Stimulated activated CD8-positive, alpha-beta memory T cell treated with anti-CD3 and anti-CD28 coated beads, Interleukin-12 subunit alpha, Interleukin-12 subunit beta, amount 100 ng/mL, for 1 hour (primary cell): ENCODE results near the gene NOXA1.

Experiments
- DNase-seq: peaks from one replicate; pipeline ENCODE4 v3.0.0-alpha.2; 2020; ENCODE audit warnings: low read depth

NOXA1 gene

DNA sequence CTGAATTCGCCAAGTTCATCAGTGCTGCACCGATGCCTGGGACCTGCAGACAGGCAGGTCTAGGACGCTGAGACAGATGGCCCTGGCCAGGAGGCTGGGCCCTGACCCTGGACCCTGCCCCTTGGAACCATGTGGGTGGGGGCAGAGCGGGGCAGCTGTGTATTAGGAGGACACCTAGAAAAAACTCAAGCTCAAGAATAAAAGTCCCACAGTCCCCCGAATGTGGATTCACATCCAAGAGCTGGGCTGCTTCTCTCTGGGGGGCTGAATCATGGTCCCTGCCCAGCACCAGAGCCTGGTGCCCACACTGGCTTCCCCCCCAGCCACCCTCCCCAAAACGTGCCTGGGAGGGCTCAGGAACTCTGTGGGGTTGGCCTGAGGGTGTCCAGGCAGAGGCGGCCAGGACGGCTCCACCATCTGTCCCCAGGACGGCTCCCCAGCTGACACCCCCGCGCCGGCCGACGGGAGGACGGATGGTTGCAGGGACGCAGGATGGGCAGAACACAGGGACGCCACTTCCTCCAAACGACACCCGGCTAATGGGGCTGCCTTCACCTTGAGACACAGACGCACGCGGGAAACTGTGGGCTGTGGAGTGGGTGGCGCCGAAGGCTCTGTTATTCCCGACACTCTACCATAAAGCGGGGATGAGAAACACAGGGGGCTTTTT, 35.2 kb upstream of the NOXA1 start:
- no peak for DNase-seq

GRCh38 chr9:137388589-137389427, 34.4 kb upstream of the NOXA1 start:
- DNase-seq: no peak

- no peak for DNase-seq
Measured at GRCh38 chr9:137389428-137389746, 33.8 kb upstream of the NOXA1 start.

DNA sequence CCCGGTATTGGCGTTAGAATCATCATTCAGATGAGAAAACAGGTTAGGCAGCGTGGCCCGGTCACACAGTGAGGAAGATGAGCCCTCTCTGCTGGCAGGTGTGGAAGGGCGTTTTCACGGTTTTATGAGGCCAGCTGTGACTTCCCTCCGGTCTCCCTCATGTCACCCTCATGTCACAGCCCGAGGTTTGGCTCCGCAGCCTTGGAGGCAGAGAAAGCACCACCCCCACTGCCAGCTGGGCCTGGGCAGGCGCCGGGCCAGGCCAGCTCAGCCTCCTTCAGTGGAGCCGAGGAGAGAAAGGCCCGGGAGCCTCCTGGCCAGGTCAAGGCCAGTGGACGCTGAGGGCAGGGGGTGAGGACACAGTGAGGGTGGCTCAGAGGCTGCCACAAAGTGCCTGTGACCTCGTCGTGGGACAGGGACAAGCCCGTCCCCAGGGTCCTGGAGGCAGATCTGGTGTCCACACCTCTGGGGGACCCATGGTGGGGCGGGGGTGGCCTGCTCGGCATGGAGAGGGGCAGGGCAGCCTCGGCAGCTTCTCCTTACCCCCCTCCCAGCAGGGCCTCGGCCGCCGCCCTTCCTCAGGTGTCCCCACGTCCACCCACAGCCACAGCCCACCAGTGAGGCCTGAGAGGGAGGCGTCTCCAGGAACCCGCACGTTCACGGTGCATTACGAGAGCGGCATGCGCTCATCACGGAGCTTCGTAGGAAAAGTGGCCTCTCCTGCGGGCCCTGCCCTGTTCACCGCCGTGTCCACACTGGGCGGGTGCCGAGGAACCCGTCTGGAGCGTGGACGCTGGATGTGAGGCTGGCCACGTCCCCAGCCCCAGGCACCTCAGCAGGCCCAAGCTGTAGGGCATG, 32.4 kb upstream of the NOXA1 start:
- no peak for DNase-seq

DNA sequence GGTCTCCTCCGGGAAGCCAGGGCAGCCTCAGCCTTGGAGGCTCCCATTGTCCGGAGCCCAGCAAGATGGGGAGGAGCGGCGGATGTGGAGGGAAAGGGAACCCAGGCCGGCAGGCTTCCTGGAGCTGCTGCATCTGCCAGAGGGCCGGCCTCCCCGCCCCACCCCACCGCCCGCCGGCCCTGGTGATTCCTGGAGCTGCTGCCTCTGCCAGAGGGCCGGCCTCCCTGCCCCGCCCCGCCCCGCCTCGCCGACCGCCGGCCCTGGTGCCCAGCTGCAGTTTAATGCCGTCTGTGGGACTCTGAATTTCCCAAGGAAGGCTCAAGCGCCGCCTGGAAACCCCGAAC, 31.8 kb upstream of the NOXA1 start:
- no peak for DNase-seq

DNA sequence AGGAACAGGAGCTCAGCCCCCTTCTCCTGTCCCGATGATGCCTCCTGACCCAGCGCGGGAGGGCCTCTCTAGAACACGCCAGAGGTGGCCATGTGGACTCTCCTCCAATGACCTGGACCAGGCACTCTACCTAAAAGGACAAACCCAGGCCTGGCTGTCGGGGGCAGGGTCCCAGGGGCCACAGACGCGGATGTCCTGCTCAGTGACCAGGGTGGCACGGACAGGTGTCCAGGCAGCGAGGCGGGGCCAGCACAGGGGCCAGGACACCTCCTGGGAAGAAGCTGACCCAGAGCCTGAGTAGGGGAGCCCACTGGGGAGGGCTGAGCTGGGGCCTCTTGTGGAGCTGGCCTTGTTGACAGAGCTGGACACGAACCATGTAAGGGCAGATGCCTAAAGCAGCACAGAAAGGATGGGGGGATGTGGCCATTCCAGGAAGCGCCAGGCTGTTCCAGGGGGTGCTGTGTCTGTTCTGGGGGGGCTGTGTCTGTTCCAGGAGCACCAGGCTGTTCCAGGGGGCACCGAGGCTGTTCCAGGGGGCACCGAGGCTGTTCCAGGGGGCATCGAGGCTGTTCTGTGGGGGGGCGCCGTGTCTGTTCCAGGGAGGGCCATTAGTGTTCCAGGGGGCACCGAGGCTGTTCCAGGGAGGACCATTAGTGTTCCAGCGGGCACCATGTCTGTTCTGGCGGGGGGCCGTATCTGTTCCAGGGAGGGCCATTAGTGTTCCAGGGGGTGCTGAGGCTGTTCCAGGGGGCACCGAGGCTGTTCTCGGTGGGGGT, 30.8 kb upstream of the NOXA1 start:
- no peak for DNase-seq

DNA sequence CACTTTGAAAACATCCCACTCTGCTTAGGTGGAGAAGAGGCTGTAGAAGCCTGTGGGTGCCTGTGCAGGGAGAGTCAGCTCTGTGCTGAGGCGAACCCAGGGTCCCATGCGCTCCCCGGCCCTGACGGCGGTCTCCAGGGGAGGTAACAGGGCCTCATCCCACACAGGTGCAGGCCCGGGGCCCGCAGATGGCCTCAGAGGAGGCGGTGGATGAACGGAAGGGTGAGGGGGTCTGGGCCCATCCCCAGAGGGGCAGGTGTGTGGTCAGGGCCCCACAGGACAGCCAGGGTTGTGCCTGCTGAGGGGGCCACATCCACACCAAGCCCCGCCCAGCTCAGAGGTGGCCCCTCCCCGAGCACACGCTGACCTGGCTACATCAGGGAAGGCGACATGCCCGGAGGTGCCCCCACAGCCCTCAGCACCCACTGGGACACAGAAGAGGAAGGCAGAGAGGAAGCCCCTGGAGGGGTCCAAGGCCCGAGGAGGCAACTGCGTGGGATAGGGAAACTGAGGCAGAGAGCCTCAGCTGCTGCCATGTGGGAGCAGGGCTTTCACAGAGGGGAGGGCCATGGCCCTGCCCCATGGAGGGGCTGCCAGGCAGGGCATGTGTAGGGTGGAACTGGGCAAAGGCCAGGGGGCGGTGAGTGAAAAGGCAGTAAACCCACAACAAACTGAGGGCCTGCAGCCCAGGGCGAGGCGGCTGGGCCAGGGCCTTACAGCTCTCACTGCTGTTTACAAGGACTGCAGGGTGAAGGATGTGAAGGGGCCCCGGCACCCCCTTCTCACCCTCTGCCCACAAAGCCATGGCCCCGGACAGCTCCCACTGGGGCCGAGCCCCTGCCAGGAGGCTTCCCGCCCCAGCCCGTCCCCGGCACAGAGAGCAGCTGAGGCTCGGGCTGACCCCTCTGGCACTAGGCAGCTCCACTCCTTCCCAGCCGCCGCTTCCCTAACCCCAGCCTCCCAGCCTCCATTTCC, 29.7 kb upstream of the NOXA1 start:
- DNase-seq: no peak

DNA sequence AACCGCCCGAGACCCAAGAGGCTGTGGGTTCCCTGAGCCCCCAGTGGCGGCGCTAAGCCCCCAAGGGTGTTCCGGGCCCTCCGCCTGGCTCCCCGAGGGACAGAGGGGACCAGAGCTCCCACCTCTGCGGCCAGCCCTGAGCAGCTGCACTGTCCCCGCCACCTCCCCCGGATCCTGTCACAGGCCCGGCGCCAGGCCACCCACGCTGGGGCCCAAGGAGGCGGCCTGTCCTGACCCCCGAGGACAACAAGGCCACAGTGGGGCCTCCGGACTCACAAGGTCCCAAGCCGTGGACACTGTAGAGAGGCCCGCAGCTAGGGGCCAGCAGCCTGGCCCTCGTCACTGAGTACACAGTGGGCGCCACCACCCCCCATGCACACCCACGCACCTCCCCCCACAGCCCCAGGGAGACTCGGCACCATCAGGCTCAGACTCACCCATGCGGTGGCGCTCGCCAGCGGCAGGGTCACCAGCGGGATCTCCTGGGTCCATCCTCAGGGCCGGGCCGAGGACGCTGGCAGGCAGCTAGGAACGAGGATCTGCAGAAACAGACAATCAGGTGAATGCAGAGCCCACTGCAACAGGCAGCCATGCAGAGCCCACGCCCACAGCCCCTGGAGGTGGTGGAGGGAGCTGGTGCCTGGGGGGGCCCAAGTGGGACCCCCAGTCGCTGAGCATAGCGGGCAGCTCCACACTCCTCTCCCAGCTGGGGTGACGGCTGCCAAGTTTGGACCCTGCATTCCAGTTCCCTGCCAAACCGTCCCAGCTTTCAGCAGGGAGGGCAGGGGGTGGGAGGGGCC, 28.1 kb upstream of the NOXA1 start:
- DNase-seq: no peak

GRCh38 chr9:137395666-137396010, 27.6 kb upstream of the NOXA1 start:
- DNase-seq: no peak

- DNase-seq: no peak
Measured at GRCh38 chr9:137396227-137396626, 27.0 kb upstream of the NOXA1 start.

- DNase-seq: no peak
Measured at GRCh38 chr9:137396634-137397367, 26.4 kb upstream of the NOXA1 start.

GRCh38 chr9:137397675-137398423, 25.3 kb upstream of the NOXA1 start:
- no peak for DNase-seq

- no peak for DNase-seq
Measured at GRCh38 chr9:137398561-137399468, 24.4 kb upstream of the NOXA1 start.

- DNase-seq: no peak
Measured at GRCh38 chr9:137402746-137403145, 20.4 kb upstream of the NOXA1 start.

GRCh38 chr9:137403269-137403668, 19.9 kb upstream of the NOXA1 start:
- DNase-seq: no peak

- DNase-seq: no peak
Measured at GRCh38 chr9:137404961-137405567, 18.1 kb upstream of the NOXA1 start.

- no peak for DNase-seq
Measured at GRCh38 chr9:137405677-137406081, 17.5 kb upstream of the NOXA1 start.
